Calu3 (cell line): ENCODE results near the gene APOE. TPM values are rescaled to one million over a fixed set of nuclear protein-coding genes. Genes with fewer than 3 reads are reported as not detected.

ENCODE experiments used
- BruUV-seq: library from RNA; stranded (reverse); fragments of 400-500 nt; replicated peaks from 2 replicates; lab custom pipeline; 2021; lab: Mats Ljungman, UMichigan
- CTCF ChIA-PET: fragments of 300-600 bp; sonication (Branson Sonifier 250); formaldehyde crosslinking; loops from one replicate; lab custom pipeline; 2022; ENCODE audit warnings: antibody characterized with exemption; lab: Charles Lee
- DNase-seq: peaks from one replicate; pipeline ENCODE4 v3.0.0; 2022
- H3K27ac Mint-ChIP-seq: one replicate; pipeline ENCODE4 v1.8.0; 2022; ENCODE audit warnings: mixed read lengths; ENCODE audit not compliant: unreplicated experiment
- H3K27me3 Mint-ChIP-seq: one replicate; pipeline ENCODE4 v1.8.0; 2022; ENCODE audit warnings: mixed read lengths; ENCODE audit not compliant: unreplicated experiment
- H3K36me3 Mint-ChIP-seq: one replicate; pipeline ENCODE4 v1.8.0; 2022; ENCODE audit warnings: mild to moderate bottlenecking, moderate library complexity, mixed read lengths; ENCODE audit not compliant: insufficient read depth, unreplicated experiment
- H3K4me1 Mint-ChIP-seq: one replicate; pipeline ENCODE4 v1.8.0; 2022; ENCODE audit warnings: mild to moderate bottlenecking, low read depth, mixed read lengths; ENCODE audit not compliant: unreplicated experiment
- H3K4me3 Mint-ChIP-seq: one replicate; pipeline ENCODE4 v1.8.0; 2022; ENCODE audit warnings: mild to moderate bottlenecking, low read depth, moderate library complexity, mixed read lengths; ENCODE audit not compliant: unreplicated experiment
- H3K9me3 Mint-ChIP-seq: one replicate; pipeline ENCODE4 v1.8.0; 2022; ENCODE audit warnings: low read depth, mixed read lengths; ENCODE audit not compliant: unreplicated experiment
- intact Hi-C: fragments of 100-400 bp; cut with micrococcal nuclease; formaldehyde crosslinking; loops from one replicate; pipeline ENCODE4 v1.10.0; 2022; ENCODE audit not compliant: unreplicated experiment
- total RNA-seq: library from RNA; stranded (reverse); gene quantifications from 2 replicates; pipeline ENCODE4 v1.2.3, GENCODE V29; 2022
- TF ChIP-seq, protein P1 (sequence below): fragments of 200-600 bp; IDR thresholded peaks from one replicate; pipeline ENCODE4 v1.8.0; 2022; ENCODE audit warnings: antibody characterized with exemption; ENCODE audit not compliant: unreplicated experiment

The APOE gene
- total RNA-seq, 1 experiment from 2014 or later = 1.1 TPM

DNA sequence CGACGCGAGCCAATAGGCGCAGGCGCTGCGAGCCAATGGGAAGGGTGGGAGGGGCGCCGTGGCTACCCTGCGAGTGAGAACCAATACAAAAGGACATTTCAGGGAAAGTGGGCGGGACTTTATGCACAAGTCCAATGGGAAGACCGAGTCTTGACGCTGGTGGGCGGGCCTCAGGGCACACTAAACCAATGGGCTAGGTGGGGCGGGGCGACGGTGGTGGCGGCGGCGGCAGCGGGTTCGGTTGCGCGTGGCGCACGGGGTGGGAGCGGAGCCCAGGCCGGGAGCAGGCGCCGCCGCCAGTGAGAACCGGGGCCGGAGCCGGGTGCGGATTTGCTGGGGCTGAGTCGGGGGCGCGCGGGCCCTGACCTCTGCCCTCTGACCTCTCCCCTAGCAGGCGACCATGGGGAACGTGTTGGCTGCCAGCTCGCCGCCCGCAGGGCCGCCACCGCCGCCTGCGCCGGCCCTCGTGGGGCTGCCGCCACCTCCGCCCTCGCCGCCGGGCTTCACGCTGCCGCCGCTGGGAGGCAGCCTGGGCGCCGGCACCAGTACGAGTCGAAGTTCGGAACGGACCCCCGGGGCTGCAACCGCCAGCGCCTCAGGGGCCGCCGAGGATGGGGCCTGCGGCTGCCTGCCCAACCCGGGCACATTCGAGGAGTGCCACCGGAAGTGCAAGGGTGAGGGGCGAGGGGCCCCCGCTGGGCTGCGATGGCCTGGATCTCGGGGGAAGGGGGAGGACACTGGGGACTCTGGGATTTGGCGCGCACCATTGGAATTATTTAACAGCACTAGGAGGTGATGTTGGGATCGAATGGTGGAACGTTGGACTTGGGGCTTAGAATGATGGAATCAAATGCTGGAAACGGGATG lies 14.3 kb upstream of the APOE start, which contains the start of gene TOMM40:
TOMM40 (plus strand) TSS at position 239 of the 867 bp plus-strand sequence; CDS start at position 401, 162 bp downstream.
- TF ChIP-seq, protein P1, sequence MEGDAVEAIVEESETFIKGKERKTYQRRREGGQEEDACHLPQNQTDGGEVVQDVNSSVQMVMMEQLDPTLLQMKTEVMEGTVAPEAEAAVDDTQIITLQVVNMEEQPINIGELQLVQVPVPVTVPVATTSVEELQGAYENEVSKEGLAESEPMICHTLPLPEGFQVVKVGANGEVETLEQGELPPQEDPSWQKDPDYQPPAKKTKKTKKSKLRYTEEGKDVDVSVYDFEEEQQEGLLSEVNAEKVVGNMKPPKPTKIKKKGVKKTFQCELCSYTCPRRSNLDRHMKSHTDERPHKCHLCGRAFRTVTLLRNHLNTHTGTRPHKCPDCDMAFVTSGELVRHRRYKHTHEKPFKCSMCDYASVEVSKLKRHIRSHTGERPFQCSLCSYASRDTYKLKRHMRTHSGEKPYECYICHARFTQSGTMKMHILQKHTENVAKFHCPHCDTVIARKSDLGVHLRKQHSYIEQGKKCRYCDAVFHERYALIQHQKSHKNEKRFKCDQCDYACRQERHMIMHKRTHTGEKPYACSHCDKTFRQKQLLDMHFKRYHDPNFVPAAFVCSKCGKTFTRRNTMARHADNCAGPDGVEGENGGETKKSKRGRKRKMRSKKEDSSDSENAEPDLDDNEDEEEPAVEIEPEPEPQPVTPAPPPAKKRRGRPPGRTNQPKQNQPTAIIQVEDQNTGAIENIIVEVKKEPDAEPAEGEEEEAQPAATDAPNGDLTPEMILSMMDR = no peak
- BruUV-seq = no TSS peak
- peaks cover 28% of the 10 kb centered on the region for H3K4me1 Mint-ChIP-seq
- intact Hi-C loops = no loop called here
- H3K9me3 Mint-ChIP-seq = no peaks in the 10 kb centered on the region
- DNase-seq = peak; percentile 99
- peak within 1 kb of the TSS; percentile 71 for H3K4me3 Mint-ChIP-seq
- CTCF ChIA-PET = interaction anchor here (0.7 to 1.4 kb wide), 5 partner anchors 33 to 167 kb away, joined by 4 to 6 read pairs (median 4); no protein-coding TSS in a partner anchor
- H3K27me3 Mint-ChIP-seq = no peaks in the 10 kb centered on the region
- H3K27ac Mint-ChIP-seq = peak within 1 kb of the TSS; percentile 87
- H3K36me3 Mint-ChIP-seq = peaks cover 95% of the 10 kb centered on the region

- Mint-ChIP-seq H3K36me3 (peaks cover 95% of the 10 kb centered on the region), H3K27me3 (no peaks in the 10 kb centered on the region), H3K4me3 (peak overlapping the region; percentile 71), H3K9me3 (no peaks in the 10 kb centered on the region), H3K27ac (peak overlapping the region; percentile 81), H3K4me1 (peaks cover 28% of the 10 kb centered on the region)
- TF ChIP-seq, protein P1 = no peak
- CTCF ChIA-PET = interaction anchor here (0.6 kb wide), 1 partner anchor 467 kb away, joined by 3 read pairs; no protein-coding TSS in a partner anchor
- no peak for DNase-seq
- intact Hi-C loops = no loop called here
- BruUV-seq = no TSS peak
Measured at GRCh38 chr19:44892932-44893331, 12.7 kb upstream of the APOE start.

- Mint-ChIP-seq H3K4me3 (peak overlapping the region; percentile 71), H3K4me1 (peaks cover 28% of the 10 kb centered on the region), H3K36me3 (peaks cover 95% of the 10 kb centered on the region), H3K9me3 (no peaks in the 10 kb centered on the region), H3K27me3 (no peaks in the 10 kb centered on the region), H3K27ac (no peak overlapping the region)
- CTCF ChIA-PET = interaction anchor here (0.6 kb wide), 1 partner anchor 466 kb away, joined by 3 read pairs; no protein-coding TSS in a partner anchor
- no peak for DNase-seq
- TF ChIP-seq, protein P1 = no peak
- BruUV-seq = no TSS peak
- intact Hi-C loops = no loop called here
Measured at GRCh38 chr19:44893332-44894051, 12.1 kb upstream of the APOE start.

DNA sequence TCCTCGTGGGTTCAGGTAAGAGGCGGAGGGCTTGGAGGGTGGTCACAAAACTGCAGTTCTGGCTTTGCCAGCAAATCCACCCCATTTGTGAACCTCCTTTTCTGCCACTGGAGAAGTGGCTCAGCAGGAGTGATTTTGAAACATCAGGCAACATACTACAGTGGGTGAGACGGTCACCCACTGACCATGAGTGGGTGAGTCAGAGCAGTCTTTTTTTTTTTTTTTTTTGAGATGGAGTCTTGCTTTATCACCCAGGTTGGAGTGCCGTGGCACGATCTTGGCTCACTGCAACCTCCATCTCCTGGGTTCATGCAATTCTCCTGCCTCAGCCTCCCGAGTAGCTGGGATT lies 11.6 kb upstream of the APOE start:
- TF ChIP-seq, protein P1 = no peak
- intact Hi-C loops = no loop called here
- H3K27me3 Mint-ChIP-seq = no peaks in the 10 kb centered on the region
- H3K9me3 Mint-ChIP-seq = no peaks in the 10 kb centered on the region
- peaks cover 28% of the 10 kb centered on the region for H3K4me1 Mint-ChIP-seq
- no peak for DNase-seq
- TSS peak; percentile 2 for BruUV-seq
- no peak overlapping the region for H3K4me3 Mint-ChIP-seq
- CTCF ChIA-PET = no interaction called here
- H3K27ac Mint-ChIP-seq = no peak overlapping the region
- peaks cover 95% of the 10 kb centered on the region for H3K36me3 Mint-ChIP-seq
